Epithelial cell of alveolus of lung (primary cell): ENCODE measurements around the gene TOP1. TPM values are rescaled to one million over a fixed set of nuclear protein-coding genes. Genes with fewer than 3 reads are reported as not detected.

Experiments used
- total RNA-seq: library from RNA; depleted of rRNA; stranded (reverse); fragments of >200 nt; gene quantifications from 2 replicates; pipeline ENCODE4 v1.2.1, GENCODE V29; 2015

TOP1 gene
- 33.0 and 54.9 TPM in 2 replicates for total RNA-seq

GRCh38 chr20:41028359-41029149 lies at the start of gene TOP1:
Gene TOP1, plus strand, starts transcription at chr20:41028822. Its CDS starts 246 bp downstream, at chr20:41029068.

GRCh38 chr20:41136680-41137613 lies 108.3 kb downstream of the TOP1 start, which contains the start of gene PLCG1:
Gene PLCG1, plus strand, starts transcription at chr20:41137543. Its CDS starts 99 bp downstream, at chr20:41137642.

Other genes with a start within 250 kb of the TOP1 start
- 53.1 and 53.5 TPM in 2 replicates for gene PLCG1, start 108.7 kb downstream of the TOP1 start, total RNA-seq